Hematopoietic multipotent progenitor cell treated with erythropoietin and hydrocortisone succinate and interleukin-3 and kit ligand, for 6 days (in vitro differentiated cells): ENCODE data around the gene PEX7.
A peak's percentile ranks its signal among the peaks of the same experiment; 100 is the strongest.
"Not testable (repeated sequence)": the region's sequence is repeated elsewhere in the genome, so short reads cannot be mapped to it uniquely, and the experiment has no call there.

ENCODE experiments used
- DNase-seq: peaks from one replicate; pipeline ENCODE4 v3.0.0-alpha.2; 2015

PEX7 gene

DNA sequence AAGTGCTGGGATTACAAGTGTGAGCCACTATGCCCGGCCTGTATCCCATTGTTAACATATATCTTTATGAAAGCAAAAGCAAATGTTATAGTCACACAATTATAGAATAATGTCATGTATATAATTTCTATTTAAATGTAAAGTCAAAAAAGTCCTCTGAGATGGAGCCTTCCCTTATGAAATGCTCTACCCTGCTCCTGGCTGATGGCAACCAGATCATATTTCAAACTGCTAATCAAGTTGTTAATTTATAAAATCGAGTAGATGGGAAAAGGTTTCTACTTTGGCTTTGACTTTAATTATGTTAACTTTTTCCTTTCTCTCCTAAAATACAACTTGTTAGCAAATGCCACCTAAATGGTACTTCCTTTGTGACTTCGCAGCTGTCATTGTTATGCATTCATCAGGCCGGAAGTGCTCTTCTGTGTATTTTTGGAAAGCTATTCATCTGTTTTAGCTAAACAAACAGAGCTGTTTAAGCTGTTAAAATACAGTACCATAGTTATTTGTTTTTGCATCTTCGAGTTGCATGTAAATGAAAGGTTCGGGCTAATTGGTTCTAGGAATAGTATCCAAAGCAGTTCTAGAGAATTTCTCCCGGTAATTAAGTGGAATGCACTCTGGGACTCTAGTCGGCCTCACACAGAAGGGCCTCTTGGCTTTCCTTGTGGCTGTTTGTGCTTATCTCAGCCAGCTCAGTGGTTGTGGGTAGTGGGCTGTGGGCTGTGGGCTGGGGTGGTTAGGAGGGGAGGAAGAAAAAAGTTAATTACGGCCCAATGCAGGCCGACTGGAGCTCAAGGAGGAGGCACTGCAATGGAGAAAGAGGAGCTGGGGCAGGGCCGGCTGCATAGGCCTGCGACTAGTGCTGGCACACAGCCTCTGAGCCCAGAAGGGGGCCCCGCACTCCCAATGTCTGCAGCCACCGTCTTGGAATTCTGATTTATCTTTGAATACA is 134.5 kb downstream of the PEX7 start:
- peak; percentile 67 for DNase-seq

DNA sequence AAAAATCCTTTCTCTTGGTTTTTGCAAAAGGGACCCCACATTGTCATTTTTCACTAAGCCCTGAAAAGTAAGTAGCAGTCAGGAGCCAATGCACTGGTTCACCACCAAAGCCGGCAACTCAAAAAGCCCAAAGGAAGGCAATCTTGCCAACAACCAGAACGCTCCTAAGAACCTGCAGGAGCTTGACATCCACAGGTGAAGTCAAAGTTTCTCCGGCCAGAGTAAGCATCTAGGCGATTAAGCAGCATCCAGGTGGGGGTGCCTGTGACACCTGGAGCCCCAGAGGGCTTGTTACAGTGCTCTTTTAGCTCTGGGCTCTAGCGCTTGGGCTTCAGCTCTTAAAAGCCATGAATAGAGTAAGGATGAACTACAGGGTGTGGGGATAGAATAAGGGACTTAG is 135.8 kb downstream of the PEX7 start:
- DNase-seq = no peak

DNA sequence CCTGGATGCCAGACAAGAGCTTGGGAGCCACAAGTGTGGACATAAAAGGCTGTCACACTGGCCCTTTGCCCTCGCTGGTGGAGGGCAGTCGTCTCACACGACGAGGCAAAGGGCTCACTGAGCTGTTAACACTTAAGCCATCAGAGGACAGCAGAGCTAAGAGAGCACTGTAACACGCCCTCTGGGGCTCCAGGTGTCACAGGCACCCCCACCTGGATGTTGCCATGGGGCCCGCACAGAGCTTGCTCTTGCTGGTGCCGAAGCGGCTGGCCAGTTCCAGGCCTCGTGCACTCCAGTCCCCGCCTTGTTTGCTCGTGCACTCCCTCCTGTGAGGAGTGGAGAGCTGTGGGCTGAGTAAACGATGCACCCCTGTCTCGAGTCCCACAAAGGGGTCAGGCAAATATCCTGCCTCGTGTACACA is 137.1 kb downstream of the PEX7 start:
- DNase-seq = peak; percentile 32

DNA sequence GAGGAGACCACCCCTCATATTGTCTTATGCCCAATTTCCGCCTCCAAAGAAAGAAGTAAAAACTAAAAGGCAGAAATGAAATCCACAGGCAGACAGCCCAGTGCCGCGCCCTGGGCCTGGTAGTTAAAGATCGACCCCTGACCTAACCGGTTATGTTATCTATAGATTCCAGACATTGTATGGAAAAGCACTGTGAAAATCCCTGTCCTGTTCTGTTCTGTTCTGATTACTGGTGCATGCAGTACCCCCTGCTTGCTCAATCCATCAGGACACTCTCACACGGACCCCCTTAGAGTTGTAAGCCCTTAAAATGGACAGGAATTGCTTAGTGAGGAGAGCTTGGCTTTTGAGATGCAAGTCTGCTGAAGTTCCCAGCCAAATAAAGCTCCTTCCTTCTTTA is 137.5 kb downstream of the PEX7 start:
- DNase-seq = not testable (repeated sequence)

DNA sequence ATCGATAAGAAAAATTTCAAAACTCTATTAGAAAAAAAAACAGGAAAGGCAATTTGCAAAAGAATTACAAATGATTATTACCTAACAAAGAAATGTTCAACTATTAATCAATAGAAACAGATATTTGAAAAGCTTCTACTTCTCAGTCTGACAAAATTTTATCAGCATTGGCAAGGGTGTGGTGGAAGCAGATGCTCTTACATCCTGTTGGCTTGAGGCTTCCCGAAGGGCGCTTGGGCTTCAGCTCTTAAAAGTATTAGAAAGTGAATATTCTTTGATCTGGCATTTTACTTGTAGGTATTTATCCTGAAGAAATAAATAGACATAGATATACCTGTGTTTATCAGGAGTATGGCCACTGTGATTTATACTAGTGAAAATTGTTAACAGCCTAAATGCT is 138.4 kb downstream of the PEX7 start:
- DNase-seq = peak; percentile 74

DNA sequence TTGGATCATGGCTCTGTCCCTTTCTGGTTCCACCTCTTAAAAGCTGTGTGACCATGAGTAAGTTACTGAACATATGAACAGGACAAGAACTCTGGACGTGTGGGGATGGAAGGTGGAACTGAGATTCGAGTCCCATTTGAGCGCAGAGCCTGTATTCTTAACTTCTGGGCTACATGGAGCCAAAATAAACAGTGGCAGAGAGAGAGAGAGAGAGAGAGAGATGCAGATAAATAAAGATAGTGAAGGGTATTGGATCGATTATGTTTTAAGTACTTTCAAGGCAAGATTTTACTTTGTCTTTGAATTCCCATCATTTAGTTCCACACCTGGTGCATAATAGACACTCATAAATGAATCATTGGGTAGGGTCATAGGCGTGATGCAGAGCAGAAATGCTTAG is 139.5 kb downstream of the PEX7 start:
- no peak for DNase-seq

DNA sequence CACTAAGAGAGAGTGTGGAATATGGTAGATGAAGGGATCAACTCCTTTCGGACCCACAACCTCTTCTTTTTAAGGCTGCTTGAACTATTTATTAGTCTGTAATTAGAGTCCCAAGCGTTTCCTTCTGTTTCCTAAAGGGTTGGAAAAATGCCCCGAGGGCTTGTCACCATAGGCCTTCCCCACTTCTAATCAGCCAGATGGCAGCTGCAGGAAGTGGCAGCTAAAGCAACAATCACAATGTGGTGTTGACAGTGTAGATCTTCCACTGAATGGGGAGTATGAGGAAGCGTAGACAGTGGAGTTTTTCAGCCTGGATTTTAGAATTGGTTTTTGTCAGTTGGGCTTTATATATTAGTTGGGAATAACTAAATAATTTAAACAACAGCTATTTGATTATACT is 140.3 kb downstream of the PEX7 start:
- DNase-seq = peak; percentile 83

DNA sequence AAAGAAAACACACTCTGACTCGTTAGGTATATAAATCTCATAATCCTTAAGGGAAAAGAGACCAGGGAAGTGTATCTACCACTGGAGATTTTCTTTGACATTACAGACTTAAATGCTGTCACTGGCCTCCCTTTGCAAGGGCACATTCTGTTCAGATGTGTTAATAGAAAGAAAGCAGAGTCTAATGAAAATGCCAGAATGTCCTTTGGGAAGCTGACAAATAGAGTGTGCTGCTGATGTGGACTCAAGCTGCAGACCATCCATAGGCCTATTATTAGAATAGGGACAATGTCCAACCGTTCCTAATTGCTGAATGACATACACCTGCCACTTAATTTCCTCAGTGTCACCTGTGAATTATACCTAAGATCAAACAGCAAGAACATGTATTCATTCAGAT is 140.9 kb downstream of the PEX7 start:
- DNase-seq = no peak
